DMS153 treated with DMSO at 0.1 percent for 48 hours (cell line): ENCODE results near the gene EFCAB6.

ENCODE experiments used
- DNase-seq: peaks from one replicate; lab custom pipeline; 2025; ENCODE audit not compliant: unreplicated experiment; lab: John Stamatoyannopoulos, UW

EFCAB6 gene

DNA sequence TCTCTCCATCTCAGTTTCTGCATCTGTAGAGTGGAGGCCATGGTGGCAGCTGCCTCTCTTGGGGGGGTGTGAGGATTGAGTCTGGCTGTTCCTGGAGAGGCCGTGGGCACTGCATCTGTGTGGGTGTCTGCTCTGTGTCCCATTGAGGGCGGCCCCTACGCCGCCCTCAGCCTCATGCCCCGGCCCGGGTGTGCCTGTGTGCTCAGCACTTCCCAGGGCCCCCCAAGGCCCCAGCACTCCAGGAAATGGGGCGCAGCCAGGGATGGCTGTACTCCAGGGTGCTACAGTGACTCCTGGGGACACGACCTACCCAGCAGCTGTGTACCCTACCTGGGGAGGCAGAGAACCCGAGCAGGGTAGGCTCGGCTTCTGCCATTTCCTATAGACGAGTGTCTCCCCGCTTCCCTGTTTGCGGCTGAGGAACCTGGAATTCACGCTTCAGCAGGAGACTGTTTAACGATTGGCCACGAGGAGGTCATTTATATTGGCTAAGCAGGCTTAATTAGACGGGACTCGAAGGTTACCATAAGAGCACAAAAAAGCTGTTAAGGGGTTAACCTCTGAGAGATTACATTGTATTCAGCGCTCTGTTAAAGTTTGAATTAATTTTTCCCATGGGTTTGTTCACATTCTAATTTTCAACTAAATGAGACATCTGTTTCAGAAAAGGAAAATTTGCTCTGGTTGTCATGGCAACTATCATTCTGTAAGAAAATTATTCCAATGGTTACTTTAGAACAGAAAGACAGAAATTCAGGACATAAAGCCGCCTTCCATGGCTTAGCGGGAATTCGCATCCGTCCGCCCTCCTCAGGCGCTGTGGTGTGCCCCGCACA is 323.9 kb downstream of the EFCAB6 start:
- no peak for DNase-seq

GRCh38 chr22:43487311-43488030 is 324.6 kb downstream of the EFCAB6 start:
- DNase-seq = no peak

DNA sequence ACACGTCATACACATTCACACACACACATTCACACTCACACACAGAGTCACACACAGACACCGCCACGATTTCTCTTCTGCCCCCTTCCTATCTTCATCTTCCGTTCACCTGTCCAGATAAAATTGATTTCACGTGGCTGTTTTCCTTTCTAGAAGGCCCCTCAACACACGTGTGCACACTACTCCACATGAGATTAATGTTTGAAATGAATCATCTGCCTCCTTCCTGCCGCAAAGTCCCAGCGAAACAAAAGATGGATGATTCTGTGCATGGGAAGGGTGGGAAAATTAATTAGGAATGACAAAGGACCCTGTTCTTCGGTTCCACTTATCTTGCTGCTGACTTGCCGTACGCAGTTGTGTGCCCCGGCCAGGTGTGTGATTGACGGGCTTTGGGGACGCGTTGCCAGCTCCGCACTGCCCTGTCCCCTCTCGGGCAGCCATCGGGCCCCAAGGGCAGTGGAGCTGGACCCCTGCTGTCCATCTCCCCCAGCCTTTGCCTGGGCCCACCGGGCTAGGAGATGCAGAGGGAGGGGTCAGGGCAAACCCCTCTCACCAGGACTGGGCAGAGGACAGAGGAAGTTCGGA is 326.5 kb downstream of the EFCAB6 start:
- DNase-seq = no peak

DNA sequence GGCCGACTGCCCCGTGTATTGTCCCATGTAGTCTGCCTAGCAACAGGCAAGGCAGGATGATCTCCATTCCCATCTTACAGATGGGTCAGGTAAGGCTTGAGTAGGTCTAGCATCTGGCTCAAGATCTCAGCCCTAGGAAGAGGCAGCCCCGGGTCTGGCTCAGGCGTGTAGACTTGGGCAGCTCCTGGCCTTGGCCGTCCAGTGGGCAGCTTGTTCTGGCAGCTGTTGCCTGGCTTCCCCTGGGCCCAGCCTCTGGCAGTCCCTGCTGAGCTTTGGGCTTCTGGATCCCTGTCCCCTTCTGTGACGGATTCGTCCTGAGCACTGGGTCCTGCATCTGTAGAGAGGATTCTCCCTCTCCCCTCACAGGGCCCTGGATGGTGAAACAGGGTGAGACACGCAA is 327.9 kb downstream of the EFCAB6 start:
- no peak for DNase-seq

- no peak for DNase-seq
Measured at GRCh38 chr22:43483669-43484068, 328.4 kb downstream of the EFCAB6 start.

DNA sequence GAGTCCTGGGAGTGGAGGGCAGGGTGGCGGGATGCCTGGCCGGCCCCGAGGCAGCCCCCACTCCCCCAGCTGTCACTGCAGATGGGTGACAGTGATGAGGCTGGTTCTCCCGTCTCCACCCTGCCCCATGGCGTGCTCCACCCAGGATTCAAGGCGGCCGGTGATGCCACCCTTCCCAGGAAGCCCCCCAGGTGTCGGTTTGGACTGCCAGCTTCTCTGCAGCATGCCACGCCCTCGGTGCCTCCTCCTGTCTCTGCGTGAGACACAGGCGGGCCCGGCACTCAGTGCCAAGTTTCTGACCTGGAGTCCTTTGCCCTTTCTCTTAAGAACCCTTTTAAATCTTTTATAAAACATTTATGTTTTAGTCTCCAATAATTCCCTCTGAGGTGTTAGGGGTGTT is 328.8 kb downstream of the EFCAB6 start:
- no peak for DNase-seq

GRCh38 chr22:43482318-43482625 is 329.8 kb downstream of the EFCAB6 start:
- DNase-seq = no peak

- peak; percentile 8 for DNase-seq
Measured at GRCh38 chr22:43481568-43482317, 330.4 kb downstream of the EFCAB6 start.

DNA sequence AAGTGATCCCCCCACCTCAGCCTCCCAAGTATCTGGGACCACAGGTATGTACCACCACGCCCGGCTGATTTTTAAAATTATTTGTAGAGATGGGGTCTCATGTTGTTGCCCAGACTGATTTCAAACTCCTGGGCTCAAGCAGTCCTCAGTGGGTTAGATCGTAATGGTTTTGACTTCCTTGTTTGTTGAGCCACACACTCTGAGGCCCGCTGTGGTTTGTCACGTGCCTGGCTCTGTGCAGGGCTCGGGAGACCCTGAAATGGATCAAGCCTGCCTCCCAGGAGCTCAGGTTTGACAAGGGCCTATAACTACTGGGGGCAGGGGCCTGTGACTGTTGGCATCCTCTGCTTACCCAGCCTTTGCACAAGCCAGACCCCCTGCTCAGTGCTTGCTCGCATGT is 332.1 kb downstream of the EFCAB6 start:
- no peak for DNase-seq

DNA sequence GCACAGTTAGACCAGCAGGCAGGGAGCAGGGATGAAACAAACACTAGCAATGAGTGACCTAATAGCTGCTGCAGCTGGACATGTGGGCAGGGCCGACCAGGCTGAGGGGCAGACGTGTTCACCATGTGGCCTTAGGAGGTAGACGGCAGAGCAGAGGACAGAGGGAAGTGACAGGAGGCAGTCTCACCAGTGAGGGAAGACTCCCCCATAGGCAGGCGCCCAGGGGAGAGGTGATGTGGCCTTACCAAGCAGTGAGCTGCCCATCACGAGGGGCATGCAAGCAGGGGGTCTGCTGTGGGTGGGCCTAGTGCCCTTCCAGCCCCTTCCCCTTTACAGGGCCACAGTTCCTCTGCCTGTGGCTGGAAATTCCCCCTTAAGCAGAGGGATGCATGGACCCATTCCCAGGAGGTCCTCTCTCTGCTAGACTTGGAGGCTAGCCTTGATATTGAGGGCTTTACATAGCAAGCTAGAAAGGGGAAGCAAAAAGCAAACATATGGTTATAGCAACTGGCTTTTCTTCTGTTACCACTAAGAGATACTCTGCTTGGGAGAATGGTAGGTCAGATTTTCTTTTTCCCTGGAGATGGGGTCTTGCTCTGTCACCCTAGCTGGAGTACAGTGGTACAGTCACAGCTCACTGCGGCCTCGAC is 332.7 kb downstream of the EFCAB6 start:
- DNase-seq = no peak
